Measurements from ENCODE around the gene PRKAG2.

The PRKAG2 gene

DNA sequence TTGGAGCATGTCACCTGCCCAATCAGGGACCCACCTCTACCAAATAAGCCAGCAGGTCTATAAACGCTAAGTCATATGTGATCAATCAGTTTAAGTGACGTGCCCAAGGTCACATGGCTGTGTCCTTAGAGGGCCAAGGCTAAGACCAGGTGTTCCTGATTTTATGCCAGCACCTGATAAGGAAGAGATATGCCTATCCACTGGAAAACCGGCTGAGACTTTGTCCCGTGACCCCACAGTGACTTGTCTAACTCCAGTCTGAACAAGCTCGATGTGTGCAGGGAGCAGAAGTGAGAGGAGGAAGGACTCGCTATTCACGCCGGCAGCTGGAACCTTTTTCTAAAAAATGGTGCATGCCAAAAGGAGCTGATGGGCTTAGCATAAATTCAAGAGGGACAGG lies 57.0 kb downstream of the PRKAG2 start:
- H3K36me3 ChIP-seq (ENCODE audit: insufficient read depth, low read length), result no peaks in the 10 kb centered on the region
- H3F3A ChIP-seq (ENCODE audit: insufficient read depth, low read length), result no peaks in the 10 kb centered on the region
- no peak overlapping the region for H3K9ac ChIP-seq (ENCODE audit: low read length)
- H3K9me2 ChIP-seq (ENCODE audit: low read depth, low read length), result no peaks in the 10 kb centered on the region
- no peak overlapping the region for H3K4me3 ChIP-seq (ENCODE audit: low read depth, low read length, poor library complexity, severe bottlenecking)
- no peak overlapping the region for H3K27ac ChIP-seq (ENCODE audit: low read depth, low read length, poor library complexity, severe bottlenecking)
- no peak overlapping the region for H3K4me2 ChIP-seq (ENCODE audit: low read length)
- H3K79me2 ChIP-seq (ENCODE audit: insufficient read depth, low read length), result no peaks in the 10 kb centered on the region
- H2AFZ ChIP-seq (ENCODE audit: low read length), result no peak overlapping the region
- no peaks in the 10 kb centered on the region for H3K9me3 ChIP-seq (ENCODE audit: low read length)
- no peaks in the 10 kb centered on the region for H4K20me1 ChIP-seq (ENCODE audit: insufficient read depth, low read length)
- H3K27me3 ChIP-seq (ENCODE audit: insufficient read depth, low read length), result peaks cover 11% of the 10 kb centered on the region
- TF ChIP-seq, protein P1, sequence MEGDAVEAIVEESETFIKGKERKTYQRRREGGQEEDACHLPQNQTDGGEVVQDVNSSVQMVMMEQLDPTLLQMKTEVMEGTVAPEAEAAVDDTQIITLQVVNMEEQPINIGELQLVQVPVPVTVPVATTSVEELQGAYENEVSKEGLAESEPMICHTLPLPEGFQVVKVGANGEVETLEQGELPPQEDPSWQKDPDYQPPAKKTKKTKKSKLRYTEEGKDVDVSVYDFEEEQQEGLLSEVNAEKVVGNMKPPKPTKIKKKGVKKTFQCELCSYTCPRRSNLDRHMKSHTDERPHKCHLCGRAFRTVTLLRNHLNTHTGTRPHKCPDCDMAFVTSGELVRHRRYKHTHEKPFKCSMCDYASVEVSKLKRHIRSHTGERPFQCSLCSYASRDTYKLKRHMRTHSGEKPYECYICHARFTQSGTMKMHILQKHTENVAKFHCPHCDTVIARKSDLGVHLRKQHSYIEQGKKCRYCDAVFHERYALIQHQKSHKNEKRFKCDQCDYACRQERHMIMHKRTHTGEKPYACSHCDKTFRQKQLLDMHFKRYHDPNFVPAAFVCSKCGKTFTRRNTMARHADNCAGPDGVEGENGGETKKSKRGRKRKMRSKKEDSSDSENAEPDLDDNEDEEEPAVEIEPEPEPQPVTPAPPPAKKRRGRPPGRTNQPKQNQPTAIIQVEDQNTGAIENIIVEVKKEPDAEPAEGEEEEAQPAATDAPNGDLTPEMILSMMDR (IDR thresholded peaks at IDR 0.05; ENCODE audit: low read length), result no peak
- TF ChIP-seq EZH2 (IDR thresholded peaks at IDR 0.05; ENCODE audit: borderline replicate concordance, low read length), result no peak
- H3K4me1 ChIP-seq (ENCODE audit: insufficient read depth, low read length, severe bottlenecking), result no peaks in the 10 kb centered on the region

DNA sequence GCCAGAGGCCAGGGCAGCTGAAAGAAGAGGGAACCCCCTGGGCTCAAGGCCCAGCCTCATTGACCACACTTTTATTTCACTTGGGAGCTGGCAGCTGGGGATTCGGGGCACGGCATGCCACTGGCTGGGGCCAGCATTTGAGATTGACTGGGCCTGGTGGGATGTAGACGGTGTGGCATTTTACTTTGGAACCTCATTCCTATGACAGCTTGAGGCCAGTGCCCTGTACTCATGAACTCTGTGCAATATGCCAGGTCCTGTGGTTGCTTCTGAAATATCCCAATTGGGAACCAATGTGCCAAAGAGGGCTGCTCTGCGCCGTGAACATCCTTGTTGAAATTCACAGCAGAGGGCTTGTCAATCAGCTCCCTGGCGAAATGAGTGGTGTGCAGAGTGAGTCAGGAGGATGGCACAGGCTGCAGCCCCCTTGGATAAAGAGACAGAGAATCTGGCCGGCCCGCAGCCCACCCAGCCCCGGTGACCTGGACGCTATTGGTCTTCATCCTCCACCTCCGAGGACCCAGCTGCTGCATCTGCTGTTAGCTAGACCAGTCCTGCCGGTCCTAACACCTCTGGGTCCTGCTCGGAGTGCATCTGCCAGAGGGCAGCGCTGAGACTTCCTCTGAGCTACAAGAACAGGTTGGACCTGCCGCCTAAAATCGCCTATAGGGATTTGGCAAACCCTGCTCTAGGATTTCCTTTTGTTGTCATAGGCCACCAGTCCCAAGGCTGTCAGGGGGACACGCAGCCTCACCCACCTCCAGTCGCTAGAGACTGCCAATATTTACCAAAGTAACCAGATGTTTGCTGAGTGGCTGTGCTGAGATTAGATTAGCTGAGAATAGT lies 58.0 kb downstream of the PRKAG2 start:
- Histone ChIP-seq H2AFZ (ENCODE audit: low read length) (no peak overlapping the region), H3K79me2 (ENCODE audit: insufficient read depth, low read length) (no peaks in the 10 kb centered on the region), H3K27me3 (ENCODE audit: insufficient read depth, low read length) (peaks cover 11% of the 10 kb centered on the region), H3F3A (ENCODE audit: insufficient read depth, low read length) (no peaks in the 10 kb centered on the region), H3K36me3 (ENCODE audit: insufficient read depth, low read length) (no peaks in the 10 kb centered on the region), H3K4me2 (ENCODE audit: low read length) (no peak overlapping the region), H3K4me1 (ENCODE audit: insufficient read depth, low read length, severe bottlenecking) (no peaks in the 10 kb centered on the region), H3K9ac (ENCODE audit: low read length) (no peak overlapping the region), H3K9me3 (ENCODE audit: low read length) (no peaks in the 10 kb centered on the region), H3K27ac (ENCODE audit: low read depth, low read length, poor library complexity, severe bottlenecking) (no peak overlapping the region), H4K20me1 (ENCODE audit: insufficient read depth, low read length) (no peaks in the 10 kb centered on the region), H3K9me2 (ENCODE audit: low read depth, low read length) (no peaks in the 10 kb centered on the region), H3K4me3 (ENCODE audit: low read depth, low read length, poor library complexity, severe bottlenecking) (no peak overlapping the region)
- no peak for TF ChIP-seq EZH2 (IDR thresholded peaks at IDR 0.05; ENCODE audit: borderline replicate concordance, low read length)

DNA sequence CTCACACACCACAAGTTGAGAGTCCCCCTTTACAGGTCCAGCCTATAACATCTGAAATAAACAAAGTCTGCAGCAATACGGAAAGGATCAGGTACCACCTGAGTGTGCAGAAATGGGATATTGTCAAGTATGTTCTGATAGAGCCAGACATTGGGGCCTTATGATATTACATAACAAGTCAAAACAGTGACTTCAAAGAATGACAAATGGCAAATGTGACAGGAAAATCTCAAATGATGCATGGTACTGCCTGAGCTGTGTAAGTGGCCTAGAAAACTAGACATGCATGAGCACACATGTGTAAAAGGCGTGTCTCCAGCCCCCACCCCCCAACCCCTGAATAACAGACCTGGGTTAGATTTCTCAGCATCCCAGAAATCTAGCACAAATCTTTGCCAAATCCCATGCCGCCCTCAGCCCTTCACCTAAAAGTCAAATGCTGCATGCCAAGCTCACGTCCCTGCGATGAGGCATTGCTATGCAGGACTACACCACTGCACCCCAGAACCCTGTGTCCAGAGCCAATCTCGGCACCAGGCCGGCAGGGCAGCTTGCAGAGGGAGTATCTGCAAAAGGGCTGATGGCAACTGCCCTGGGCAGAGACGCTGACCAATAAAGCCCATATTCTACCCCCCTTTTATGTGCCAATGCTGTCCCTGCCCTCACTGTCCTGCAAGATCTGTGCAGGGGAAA lies 58.8 kb downstream of the PRKAG2 start:
- H3K79me2 ChIP-seq (ENCODE audit: insufficient read depth, low read length), result no peaks in the 10 kb centered on the region
- no peak overlapping the region for H3K9ac ChIP-seq (ENCODE audit: low read length)
- H3K27me3 ChIP-seq (ENCODE audit: insufficient read depth, low read length), result peaks cover 4% of the 10 kb centered on the region; the same call in 1 of the 2 replicates
- no peaks in the 10 kb centered on the region for H3K4me1 ChIP-seq (ENCODE audit: insufficient read depth, low read length, severe bottlenecking)
- H3F3A ChIP-seq (ENCODE audit: insufficient read depth, low read length), result no peaks in the 10 kb centered on the region
- no peak overlapping the region for H3K4me2 ChIP-seq (ENCODE audit: low read length)
- H3K27ac ChIP-seq (ENCODE audit: low read depth, low read length, poor library complexity, severe bottlenecking), result no peak overlapping the region
- H2AFZ ChIP-seq (ENCODE audit: low read length), result no peak overlapping the region
- H3K9me2 ChIP-seq (ENCODE audit: low read depth, low read length), result no peaks in the 10 kb centered on the region
- no peaks in the 10 kb centered on the region for H4K20me1 ChIP-seq (ENCODE audit: insufficient read depth, low read length)
- H3K9me3 ChIP-seq (ENCODE audit: low read length), result no peaks in the 10 kb centered on the region
- H3K4me3 ChIP-seq (ENCODE audit: low read depth, low read length, poor library complexity, severe bottlenecking), result no peak overlapping the region
- no peaks in the 10 kb centered on the region for H3K36me3 ChIP-seq (ENCODE audit: insufficient read depth, low read length)
- no peak for TF ChIP-seq EZH2 (IDR thresholded peaks at IDR 0.05; ENCODE audit: borderline replicate concordance, low read length)
- TF ChIP-seq, protein P1 (IDR thresholded peaks at IDR 0.05; ENCODE audit: low read length), result no peak

Data from OCI-LY1 (cell line).